Left ventricle myocardium inferior (tissue), 1 donor: ENCODE results near the gene SQSTM1. TPM values are rescaled to one million over a fixed set of nuclear protein-coding genes. Genes with fewer than 3 reads are reported as not detected.
"Not testable (repeated sequence)": the region's sequence is repeated elsewhere in the genome, so short reads cannot be mapped to it uniquely, and the experiment has no call there.

Experiments used
- DNase-seq: peaks from one replicate; pipeline ENCODE4 v3.0.0-alpha.2; 2020
- H3K27ac ChIP-seq: fragments of 200-600 bp; replicated peaks from 2 replicates; pipeline ENCODE4 v1.8.0; 2021
- H3K27me3 ChIP-seq: fragments of 200-600 bp; 2 replicates; pipeline ENCODE4 v1.8.0; 2021; ENCODE audit warnings: low read depth
- H3K36me3 ChIP-seq: fragments of 200-600 bp; 2 replicates; pipeline ENCODE4 v1.8.0; 2021
- H3K4me1 ChIP-seq: fragments of 200-600 bp; 2 replicates; pipeline ENCODE4 v1.8.0; 2021
- H3K4me3 ChIP-seq: fragments of 200-600 bp; 2 replicates; pipeline ENCODE4 v1.8.0; 2021; ENCODE audit warnings: mild to moderate bottlenecking, moderate library complexity
- H3K9me3 ChIP-seq: fragments of 200-600 bp; replicated peaks from 2 replicates; pipeline ENCODE4 v1.8.0; 2021
- intact Hi-C: fragments of 100-400 bp; cut with micrococcal nuclease; formaldehyde crosslinking; loops from one replicate; pipeline ENCODE4 v1.11.0; 2022
- total RNA-seq: library from RNA; stranded (reverse); fragmentation: NEBNext Ultra II Directional; extraction: Animal tissue kit (Norgen Biotek cat#: 25700); gene quantifications from one replicate; pipeline ENCODE4 v1.2.1, GENCODE V29; 2021
- TF ChIP-seq, protein P1 (sequence below): fragments of 200-600 bp; IDR thresholded peaks from 2 replicates; pipeline ENCODE4 v1.8.0; 2021; ENCODE audit warnings: antibody characterized with exemption, mild to moderate bottlenecking, borderline replicate concordance
- donor health status: DM: no; HTN: yes; CAD: no; lungs with severe emphysema.

Gene SQSTM1
- total RNA-seq, 1 donor from 2014 or later: 438 TPM

DNA sequence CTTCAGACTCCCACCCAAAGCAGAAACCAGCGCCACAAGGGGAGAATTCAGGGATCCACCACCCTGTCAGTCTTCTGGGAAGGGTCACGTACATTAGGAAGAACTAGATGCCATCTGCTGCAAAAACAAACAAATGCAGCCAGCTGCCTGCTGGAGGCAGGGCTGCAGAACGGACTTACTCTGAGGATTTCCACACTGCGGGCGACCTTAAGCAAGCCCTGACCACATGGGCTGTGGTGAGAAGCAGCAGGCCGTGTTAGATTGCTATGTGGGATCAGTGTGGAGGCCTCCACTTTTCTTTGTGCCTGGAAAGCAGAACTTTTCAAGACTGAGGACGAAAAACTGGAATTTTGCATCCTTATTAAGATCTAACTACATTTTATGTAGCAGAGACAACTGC is 40.3 kb upstream of the SQSTM1 start:
- intact Hi-C loops: no loop called here
- H3K36me3 ChIP-seq: peaks cover 33% of the 10 kb centered on the region
- H3K4me3 ChIP-seq: no peak overlapping the region
- no peak for DNase-seq
- H3K9me3 ChIP-seq: no peaks in the 10 kb centered on the region
- H3K4me1 ChIP-seq: peaks cover 10% of the 10 kb centered on the region
- TF ChIP-seq, protein P1, sequence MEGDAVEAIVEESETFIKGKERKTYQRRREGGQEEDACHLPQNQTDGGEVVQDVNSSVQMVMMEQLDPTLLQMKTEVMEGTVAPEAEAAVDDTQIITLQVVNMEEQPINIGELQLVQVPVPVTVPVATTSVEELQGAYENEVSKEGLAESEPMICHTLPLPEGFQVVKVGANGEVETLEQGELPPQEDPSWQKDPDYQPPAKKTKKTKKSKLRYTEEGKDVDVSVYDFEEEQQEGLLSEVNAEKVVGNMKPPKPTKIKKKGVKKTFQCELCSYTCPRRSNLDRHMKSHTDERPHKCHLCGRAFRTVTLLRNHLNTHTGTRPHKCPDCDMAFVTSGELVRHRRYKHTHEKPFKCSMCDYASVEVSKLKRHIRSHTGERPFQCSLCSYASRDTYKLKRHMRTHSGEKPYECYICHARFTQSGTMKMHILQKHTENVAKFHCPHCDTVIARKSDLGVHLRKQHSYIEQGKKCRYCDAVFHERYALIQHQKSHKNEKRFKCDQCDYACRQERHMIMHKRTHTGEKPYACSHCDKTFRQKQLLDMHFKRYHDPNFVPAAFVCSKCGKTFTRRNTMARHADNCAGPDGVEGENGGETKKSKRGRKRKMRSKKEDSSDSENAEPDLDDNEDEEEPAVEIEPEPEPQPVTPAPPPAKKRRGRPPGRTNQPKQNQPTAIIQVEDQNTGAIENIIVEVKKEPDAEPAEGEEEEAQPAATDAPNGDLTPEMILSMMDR: no peak
- no peak overlapping the region for H3K27ac ChIP-seq
- no peaks in the 10 kb centered on the region for H3K27me3 ChIP-seq

DNA sequence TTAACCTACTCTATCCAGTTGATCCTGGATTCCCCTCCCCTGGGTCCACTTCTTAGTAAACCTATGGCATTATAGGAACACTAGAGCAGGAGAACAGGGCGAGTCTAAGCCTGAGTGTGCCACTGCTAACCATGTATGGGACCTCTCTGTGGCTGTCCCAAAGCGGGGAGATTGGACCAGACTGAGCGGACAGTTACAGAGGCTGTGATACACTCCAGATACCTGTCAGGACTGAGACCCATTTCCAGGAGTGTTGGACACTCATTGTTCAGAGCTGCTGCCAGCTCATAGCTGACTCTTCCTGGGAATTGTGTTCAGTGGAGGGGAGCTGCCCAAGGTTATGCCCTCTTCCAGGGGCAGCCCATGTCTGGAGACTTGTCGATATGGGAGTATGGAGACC is 38.9 kb upstream of the SQSTM1 start:
- no peak for DNase-seq
- Histone ChIP-seq H3K4me1 (peaks cover 10% of the 10 kb centered on the region), H3K27me3 (no peaks in the 10 kb centered on the region), H3K4me3 (no peak overlapping the region), H3K36me3 (peaks cover 20% of the 10 kb centered on the region), H3K9me3 (no peaks in the 10 kb centered on the region), H3K27ac (no peak overlapping the region)
- TF ChIP-seq, protein P1: no peak
- intact Hi-C loops: no loop called here

DNA sequence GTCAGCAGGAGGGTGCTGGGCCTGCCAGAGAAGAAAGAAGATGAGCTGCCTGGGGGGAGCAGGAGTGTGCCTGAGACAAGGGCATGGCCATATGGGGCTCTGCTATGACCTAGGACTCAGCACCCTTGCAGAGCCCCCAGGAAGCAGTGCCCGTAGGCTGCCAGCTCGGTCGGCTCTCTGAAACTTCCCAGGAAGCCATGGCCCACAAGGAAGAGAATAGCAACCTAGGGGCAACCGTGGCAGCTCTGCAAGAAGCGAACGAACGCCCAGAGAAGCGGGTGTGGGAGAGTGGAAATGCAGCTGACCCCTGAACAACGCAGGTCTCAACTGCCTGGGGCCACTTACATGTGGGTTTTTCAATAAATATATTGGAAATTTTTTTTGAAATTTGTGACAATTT is 37.6 kb upstream of the SQSTM1 start:
- DNase-seq: no peak
- Histone ChIP-seq H3K9me3 (no peaks in the 10 kb centered on the region), H3K27me3 (no peaks in the 10 kb centered on the region), H3K4me3 (no peak overlapping the region), H3K36me3 (peaks cover 11% of the 10 kb centered on the region), H3K27ac (no peak overlapping the region), H3K4me1 (peaks cover 2% of the 10 kb centered on the region)
- intact Hi-C loops: no loop called here
- TF ChIP-seq, protein P1: no peak

DNA sequence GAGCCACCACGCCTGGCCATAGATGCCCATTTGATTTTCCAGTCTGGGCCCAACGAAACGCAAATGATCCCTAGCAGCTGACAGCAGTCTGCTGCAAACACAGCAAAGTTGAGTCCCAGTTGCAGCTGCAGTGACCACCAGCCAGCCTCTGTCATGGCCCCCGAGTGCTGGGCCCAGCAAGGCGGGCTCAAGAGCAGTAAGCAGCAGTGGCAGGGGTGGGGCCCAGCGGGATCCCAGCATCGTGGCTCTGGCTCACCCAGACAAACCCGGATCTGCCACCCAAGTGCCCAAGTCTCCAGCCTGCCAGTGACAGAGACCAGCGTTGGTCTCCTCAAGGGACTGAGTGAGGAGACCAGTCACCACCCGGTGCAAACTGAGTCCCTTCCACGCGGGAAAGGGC is 33.8 kb upstream of the SQSTM1 start:
- Histone ChIP-seq H3K36me3 (no peaks in the 10 kb centered on the region), H3K4me1 (peaks cover 5% of the 10 kb centered on the region), H3K27me3 (no peaks in the 10 kb centered on the region), H3K9me3 (no peaks in the 10 kb centered on the region), H3K4me3 (no peak overlapping the region), H3K27ac (no peak overlapping the region)
- TF ChIP-seq, protein P1: no peak
- intact Hi-C loops: no loop called here
- no peak for DNase-seq

DNA sequence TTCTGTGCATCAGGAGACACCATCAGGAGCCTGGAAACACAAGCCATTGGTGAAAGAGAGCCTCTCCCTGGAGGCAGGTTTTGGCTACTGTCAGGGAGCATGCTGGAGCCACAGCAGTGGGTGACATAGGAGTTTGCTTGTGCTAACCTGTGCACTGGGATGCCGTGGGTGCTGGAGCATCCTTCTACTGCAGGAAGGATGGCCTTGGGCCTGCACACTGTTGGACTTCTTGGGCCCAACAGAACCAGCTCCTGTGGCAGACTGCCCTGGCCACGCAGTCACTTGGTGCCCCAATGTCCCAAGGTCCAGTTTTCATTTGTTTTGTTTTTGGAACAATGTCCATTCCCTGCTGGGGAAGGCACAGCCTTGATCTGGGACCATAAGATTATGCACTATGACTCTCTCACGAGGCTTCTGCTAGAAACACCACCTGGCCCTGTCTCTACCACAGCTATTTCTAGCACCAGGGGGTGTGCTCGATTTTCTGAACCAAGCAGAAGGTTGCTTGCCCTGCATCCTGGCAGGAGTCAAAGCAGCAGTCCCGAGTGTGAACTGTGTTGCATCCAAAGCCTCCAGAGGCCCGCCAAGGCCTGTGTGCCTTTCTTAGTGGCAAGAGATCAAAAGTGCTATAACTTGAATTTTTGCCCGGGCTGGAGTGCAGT is 32.4 kb upstream of the SQSTM1 start:
- DNase-seq: no peak
- no peak overlapping the region for H3K4me3 ChIP-seq
- no peaks in the 10 kb centered on the region for H3K27me3 ChIP-seq
- no peak overlapping the region for H3K27ac ChIP-seq
- H3K4me1 ChIP-seq: peaks cover 20% of the 10 kb centered on the region
- H3K9me3 ChIP-seq: no peaks in the 10 kb centered on the region
- intact Hi-C loops: no loop called here
- no peaks in the 10 kb centered on the region for H3K36me3 ChIP-seq
- TF ChIP-seq, protein P1: no peak

DNA sequence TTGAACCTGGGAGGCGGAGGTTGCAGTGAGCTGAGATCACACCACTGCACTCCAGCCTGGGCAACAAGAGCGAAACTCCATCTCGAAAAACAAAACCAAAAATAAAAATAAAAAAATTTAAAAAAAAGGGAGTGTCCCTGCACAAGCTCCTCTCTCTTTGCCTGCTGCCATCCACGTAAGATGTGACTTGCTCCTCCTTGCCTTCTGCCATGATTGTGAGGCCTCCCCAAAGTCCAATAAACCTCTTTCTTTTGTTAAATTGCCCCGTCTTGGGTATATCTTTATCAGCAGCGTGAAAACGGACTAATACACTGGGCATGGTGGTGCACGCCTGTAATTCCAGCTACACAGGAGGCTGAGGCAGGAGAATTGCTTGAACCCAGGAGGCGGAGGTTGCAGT is 31.4 kb upstream of the SQSTM1 start:
- H3K36me3 ChIP-seq, DNase-seq, H3K27ac ChIP-seq, intact Hi-C loops, H3K4me3 ChIP-seq, H3K27me3 ChIP-seq, H3K9me3 ChIP-seq: not testable (repeated sequence)
- peaks cover 29% of the 10 kb centered on the region for H3K4me1 ChIP-seq
